Measurements from ENCODE around the gene SLC1A2.

Gene SLC1A2

DNA sequence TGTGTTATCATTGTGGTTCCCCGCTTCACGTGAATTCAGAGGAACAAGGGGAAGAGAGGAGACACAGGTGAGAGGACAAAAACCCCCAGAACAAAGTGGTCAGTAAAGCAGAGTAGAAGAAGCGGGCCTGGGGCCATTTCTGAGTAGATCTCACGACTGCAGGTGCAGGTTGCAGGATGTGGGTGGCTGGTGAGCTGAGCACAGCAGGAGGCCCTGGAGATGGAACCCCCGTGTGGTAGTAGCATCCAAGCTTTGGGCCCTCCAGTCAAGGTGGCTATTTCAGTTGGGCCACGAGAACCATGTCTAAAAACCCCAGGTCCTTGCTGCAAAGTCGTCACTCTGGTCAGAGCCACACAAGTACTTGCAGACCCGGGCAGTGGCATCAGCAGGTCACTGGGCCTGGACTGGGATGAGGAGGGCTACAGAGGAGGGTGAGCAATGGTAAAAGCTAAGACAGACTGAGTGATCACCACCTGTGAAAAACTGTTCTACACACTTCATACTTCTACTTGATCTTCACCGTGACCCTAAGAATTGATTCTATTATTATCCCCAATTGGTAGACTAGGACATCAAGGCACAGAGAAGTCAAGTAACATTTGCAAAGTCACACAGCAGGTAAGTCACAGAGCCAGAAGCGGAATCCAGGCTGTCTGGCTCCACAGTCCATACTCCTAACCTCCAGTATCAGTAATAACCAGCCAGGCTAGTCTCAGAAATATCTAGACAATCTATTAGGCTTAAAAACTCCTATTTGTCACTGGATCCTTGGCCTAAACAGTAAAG is 43.8 kb downstream of the SLC1A2 start:
- no peak for DNase-seq

GRCh38 chr11:35373284-35373933 is 45.9 kb downstream of the SLC1A2 start:
- no peak for DNase-seq

- no peak for DNase-seq
Measured at GRCh38 chr11:35372565-35373283, 46.6 kb downstream of the SLC1A2 start.

DNA sequence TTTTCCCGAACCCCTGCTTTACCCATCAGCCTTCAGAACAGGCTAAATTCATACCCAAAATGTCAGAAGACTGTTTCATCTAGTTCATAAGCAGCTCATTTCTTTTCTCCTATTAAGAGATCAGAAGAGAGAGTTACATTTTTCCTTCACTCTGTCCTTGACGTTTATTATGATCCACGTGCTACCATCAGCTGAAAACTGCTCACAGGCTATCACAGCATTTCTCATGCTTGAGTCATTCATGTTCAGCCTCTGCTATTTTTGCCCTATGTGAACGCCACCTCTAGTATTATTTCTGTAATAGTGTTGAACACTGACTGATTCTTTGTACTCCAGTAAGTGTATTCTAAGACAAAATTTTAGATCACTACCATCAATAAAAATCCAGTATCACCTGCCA is 51.9 kb downstream of the SLC1A2 start:
- DNase-seq = peak; percentile 81

DNA sequence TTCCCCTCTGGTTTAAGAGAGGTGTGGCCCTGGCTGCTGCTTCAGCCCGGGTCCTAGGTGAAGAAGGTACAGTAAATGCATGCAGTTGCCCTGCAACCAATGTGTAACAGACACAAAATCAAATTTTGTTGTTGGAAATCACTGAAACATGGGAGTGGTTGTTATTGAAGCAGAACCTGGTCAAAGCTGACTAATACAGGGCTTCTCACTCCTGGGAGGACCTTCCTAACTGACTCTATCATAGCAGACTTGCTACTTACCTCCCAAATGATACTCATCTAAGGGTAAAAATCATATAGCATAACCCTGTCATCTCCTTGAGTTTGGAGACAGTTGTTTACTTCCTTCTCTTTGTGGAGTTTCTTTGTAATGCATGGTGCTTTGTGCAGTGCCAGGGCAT is 52.6 kb downstream of the SLC1A2 start:
- DNase-seq = no peak

GRCh38 chr11:35365961-35366360 is 53.4 kb downstream of the SLC1A2 start:
- DNase-seq = no peak

DNA sequence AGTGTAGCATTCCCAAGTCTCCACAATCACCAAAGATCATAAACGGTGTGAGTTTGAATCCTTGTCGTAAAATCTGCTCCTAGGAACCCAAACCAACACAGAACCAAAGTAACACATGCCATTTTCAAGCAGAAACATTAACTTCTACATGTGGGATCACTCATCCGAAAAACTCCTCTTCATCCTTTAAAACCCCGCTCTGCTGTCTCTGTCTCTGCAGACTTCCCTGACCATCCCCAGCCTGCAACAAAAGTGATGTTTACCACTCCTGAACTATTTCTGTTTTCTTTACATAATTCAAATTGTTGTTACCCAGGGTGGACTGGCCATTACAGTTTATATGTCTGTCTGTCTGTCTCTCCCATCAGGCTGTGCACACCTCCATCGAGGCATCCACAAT is 54.0 kb downstream of the SLC1A2 start:
- DNase-seq = no peak

GRCh38 chr11:35363854-35364780 is 55.2 kb downstream of the SLC1A2 start:
- DNase-seq = peak; percentile 95

DNA sequence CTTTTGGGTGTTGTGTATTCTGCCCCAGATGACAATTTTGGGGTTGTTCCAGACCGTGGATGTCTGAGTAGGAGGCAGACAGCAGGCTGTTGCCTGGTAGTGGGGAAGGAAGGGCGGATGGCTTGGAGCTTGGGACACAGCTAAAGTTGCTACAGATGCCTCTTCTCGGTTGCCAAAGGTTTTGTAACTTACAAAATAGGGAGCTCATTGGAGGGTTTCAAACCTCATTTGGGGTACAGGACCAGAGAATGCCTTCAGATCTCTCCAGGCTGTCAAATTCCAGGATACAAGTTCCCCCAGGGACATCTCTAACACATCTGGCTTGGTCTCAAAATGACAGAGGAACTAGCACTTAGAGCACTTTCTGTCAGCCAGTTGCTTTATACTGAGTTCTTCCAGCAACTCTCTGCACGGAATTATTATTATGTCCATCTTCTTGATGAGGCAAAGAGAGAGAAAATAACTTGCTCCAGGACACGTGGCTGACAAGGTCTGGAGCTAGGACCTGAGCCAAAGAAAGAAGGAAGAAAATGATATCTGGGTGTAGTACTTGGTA is 56.0 kb downstream of the SLC1A2 start:
- peak; percentile 39 for DNase-seq

- peak; percentile 92 for DNase-seq
Measured at GRCh38 chr11:35362521-35362980, 56.8 kb downstream of the SLC1A2 start.

- no peak for DNase-seq
Measured at GRCh38 chr11:35360055-35360530, 59.3 kb downstream of the SLC1A2 start.

GRCh38 chr11:35359321-35360054 is 59.9 kb downstream of the SLC1A2 start:
- no peak for DNase-seq

GRCh38 chr11:35358391-35358790 is 61.0 kb downstream of the SLC1A2 start:
- DNase-seq = no peak

DNA sequence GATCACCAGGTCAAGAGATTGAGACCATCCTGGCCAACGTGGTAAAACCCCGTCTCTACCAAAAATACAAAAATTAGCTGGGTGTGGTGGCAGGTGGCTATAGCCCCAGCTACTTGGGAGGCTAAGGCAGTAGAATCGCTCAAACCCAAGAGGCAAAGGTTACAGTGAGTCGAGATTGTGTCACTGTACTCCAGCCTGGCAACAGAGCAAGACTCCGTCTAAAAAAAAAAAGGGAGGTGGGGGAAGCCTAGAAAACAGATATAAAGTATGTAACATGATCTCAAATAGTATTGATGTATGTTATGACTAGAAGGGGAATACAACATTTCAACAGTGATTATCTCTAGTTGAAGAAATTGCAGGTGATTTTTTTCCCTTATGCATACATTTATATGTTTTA is 61.4 kb downstream of the SLC1A2 start:
- peak; percentile 54 for DNase-seq

DNA sequence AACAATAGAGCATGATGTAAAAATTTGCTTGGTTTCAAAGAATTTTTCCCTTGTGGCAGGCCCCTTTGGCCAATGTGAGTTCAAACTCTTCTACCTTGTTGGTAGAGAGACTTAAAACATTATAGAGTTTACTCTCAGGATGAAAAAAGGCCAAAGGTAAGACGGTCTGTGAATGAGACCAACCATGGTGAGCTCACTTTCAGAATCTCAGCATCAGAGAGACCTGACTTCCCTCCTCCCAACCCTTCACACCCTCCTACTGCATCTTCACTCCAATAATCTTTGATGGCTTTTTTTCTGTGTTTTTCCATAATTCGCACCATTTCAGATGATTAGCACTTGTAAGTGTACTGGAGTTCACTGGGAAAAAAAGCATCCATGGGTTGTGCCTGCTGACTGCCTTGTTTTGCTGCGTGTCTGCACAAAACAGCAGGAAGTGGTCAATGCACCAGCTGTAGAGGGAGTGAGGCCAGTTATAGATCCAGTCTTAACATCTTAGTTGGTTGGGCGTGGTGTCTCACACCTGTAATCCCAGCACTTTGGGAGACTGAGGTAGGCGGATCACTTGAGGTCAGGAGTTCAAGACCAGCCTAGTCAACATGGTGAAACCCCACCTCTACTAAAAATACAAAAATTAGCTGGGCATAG is 64.1 kb downstream of the SLC1A2 start:
- no peak for DNase-seq

GRCh38 chr11:35354644-35355043 is 64.7 kb downstream of the SLC1A2 start:
- peak; percentile 95 for DNase-seq

DNA sequence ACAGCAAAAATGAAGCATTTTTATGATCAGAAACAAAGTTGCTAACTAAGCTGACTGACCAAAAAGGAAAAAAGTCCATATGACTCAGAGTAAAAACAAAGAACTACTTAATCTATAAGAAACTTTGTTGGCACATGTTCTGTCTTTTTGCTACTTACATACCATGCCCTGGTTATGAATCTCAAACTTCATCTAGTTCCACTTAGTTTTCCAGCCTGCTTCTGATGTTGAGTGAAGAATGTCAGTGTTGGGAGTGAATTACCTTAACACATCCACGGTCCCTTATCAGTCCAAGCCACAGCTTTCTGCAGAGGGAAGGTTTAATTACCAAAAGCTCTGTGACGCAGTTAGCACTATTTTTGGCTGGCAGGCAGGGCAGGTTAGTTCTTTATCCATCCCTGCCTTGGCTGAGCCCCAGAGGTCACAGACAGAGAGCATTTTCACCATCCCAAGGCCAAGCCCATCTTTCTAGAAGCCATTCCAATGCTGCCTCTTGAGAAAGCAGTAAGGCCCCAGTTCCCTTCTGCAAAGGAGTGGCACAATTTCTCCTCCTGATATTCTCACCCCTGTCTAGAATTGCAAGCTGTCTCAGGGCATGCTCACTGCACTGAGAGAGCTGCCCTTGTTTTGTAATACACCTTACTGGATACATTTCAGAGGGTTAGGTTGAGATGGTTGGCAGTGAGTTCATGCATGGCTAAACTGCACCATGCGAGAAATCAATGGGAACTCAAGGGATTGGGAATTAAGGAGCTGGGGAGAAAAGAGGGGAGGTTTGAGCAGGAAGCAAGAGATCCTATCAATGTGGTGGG is 67.1 kb downstream of the SLC1A2 start:
- DNase-seq = peak; percentile 81

- DNase-seq = no peak
Measured at GRCh38 chr11:35349897-35350296, 69.5 kb downstream of the SLC1A2 start.

DNA sequence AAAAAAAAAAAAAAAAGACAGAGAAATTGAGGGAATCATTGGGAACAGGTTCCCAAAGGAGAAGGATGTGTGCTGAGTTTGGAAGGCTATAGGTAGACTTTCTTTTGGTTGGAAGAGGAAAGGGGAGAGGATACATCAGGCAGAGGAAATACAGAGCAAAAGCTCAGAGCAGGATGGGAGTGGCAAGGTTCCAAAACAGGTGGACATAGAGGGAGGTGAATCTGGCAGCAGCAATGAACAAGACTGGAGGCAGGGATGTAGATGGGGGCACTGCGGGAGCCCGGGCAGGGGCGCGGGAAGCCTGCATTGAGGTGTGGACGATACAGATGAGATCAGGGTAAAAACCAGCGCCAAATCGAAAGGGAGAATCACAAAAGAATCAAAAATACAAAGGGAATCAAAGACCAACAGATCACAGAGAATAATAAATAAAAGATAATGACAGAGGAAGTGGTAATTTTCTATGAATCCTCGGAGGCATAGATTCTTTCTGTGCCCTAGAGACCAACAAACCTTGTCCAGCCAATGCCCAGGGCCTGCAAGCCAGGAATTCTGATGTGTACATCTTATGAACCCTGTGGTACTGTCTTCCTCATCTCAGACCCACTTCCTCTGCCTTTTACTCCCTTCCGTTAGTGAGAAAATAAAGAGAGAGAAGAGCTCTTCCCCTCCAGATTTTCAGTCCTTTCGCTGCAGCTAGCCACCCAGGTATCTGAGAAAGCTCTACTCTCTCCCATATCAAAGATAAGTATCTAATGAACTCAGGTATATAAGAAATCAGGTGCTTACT is 70.3 kb downstream of the SLC1A2 start:
- DNase-seq = no peak
